Activated T-cell treated with anti-CD3 and anti-CD28 coated beads for 1 hour (primary cell): ENCODE measurements around the gene SPATA31D1.

Experiments
- DNase-seq: peaks from one replicate; pipeline ENCODE4 v3.0.0-alpha.2; 2020; ENCODE audit warnings: low read depth

SPATA31D1 gene

DNA sequence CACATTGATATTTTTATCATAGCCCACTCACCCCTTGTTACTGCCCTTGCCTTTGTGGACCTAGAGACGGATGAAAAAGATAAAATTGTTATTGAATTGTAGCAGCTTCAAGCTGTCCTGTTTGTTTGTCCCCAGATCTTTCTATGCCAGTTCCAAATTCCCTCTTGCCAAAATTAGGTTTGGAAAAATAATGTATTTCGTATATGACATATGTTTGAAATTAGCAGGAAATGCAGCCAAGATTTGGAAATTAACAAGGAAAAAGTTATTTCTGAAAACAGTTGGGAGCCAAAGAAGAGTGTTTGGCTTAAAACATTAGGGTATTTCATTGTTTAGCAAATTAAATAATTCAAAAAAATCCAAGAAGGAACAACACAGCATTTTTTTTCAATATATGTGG lies 33.5 kb downstream of the SPATA31D1 start:
- no peak for DNase-seq

DNA sequence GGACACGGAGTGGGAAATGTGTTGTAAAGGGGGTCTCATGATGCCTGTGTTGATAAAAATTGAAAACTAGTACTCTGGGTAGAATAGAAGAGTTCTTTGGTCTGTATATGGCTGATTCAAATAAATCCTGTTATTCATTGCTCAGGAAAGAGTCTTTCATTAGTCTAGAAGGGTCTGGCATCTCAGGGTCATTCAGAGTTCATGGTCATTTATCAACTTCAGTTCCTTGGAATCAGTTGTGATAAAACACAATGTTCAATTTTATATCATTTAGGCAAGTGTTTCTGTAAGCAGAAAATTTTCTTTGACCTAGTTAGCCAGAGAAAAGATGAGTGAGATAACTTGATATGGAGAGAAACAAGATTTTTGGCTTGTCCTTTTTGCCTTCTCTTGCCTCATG lies 36.3 kb downstream of the SPATA31D1 start:
- no peak for DNase-seq

GRCh38 chr9:82031538-82032280 lies 43.1 kb downstream of the SPATA31D1 start:
- no peak for DNase-seq

DNA sequence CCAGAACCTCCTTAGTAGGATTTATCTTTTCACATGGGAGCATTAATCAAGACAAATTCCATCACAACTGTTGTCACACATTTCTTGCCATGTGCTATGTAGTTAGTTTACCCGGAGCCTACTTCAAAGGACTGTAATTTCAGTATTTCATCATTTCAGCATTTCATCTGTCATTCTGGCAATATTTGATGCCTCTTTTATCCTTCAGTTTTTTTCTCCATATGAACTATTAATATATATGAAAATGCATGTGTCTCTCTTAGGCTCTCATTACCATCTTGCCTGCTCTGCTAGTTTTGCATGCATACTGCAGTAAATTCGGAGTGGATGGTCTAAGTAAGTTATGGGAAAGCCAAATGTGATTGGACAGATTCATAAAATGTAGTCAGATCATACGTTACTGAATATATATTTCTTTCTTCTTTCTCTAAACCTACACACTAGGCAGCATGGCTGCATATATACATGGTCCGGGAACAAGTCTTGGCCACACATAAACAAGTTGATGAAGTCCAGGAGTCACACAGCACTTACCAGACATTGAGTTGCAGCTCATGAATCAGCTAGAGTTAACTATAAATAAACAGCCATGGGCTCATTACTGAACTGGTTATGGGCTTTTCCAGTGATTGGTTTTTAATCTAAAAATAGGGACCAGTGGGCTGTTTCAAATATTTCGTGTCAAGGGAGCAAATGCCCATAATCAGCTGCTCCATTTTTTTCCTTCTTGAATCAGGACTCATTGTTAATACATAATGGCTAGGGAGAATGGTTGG lies 46.6 kb downstream of the SPATA31D1 start:
- DNase-seq: no peak

GRCh38 chr9:82036086-82036485 lies 47.5 kb downstream of the SPATA31D1 start:
- no peak for DNase-seq

DNA sequence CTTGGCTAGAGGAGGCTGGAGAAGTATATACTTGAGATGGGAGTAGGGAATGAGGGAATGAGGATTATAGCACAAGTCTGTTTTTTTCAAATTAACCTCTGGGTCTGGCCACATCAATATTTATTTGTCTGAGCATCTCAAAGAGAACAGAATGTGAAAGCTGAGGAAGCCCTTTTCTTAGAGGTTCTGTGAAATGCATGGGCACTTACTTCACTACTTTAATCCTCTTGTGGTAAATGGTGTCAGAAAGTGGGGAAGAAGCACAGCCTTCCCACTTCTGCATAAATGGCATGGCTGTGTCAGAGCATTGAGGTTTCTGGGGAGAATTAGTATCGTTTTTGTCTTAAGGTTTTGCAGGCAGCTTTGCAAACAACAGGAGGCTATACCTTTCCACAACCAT lies 48.6 kb downstream of the SPATA31D1 start:
- no peak for DNase-seq

GRCh38 chr9:82038897-82039296 lies 50.3 kb downstream of the SPATA31D1 start:
- DNase-seq: no peak
